Dermis blood vessel endothelial cell (primary cell): ENCODE results near the gene TLE6. TPM values are rescaled to one million over a fixed set of nuclear protein-coding genes. Genes with fewer than 3 reads are reported as not detected.
"Not testable (repeated sequence)": the region's sequence is repeated elsewhere in the genome, so short reads cannot be mapped to it uniquely, and the experiment has no call there.

Source experiments
- DNase-seq: peaks from one replicate; pipeline ENCODE4 v3.0.0; 2010
- total RNA-seq: library from RNA; depleted of rRNA; stranded (reverse); fragments of >200 nt; gene quantifications from 2 replicates; pipeline ENCODE4 v1.2.3, GENCODE V29; 2014

The TLE6 gene
- total RNA-seq, 1 donor from 2014 or later: 2.0 TPM

- DNase-seq: peak; percentile 21
These were observed 2.9 kb upstream of the TLE6 start for GRCh38 chr19:2974342-2975041.

- DNase-seq: no peak
These were observed 759 bp upstream of the TLE6 start for GRCh38 chr19:2976609-2977000.

- no peak for DNase-seq
These were observed 378 bp downstream of the TLE6 start for GRCh38 chr19:2977746-2978138.

- DNase-seq: no peak
These were observed 903 bp downstream of the TLE6 start for GRCh38 chr19:2978166-2978767.

DNA sequence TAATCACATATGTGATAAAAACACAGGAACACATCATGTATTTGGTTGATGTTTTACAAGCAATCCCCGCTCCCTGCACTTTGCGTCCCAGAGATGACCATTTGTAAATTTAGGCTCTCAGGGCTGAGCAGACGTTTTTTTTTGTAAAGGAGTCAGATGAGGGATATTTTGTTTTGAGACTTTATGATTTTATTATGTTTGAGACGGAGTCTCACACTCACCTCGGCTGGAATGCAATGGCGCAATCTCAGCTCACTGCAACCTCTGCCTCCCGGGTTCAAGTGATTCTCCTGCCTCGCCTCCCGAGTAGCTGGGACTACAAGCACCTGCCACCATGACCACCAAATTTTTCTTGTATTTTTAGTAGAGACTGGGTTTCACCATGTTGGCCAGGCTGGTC lies 1.4 kb downstream of the TLE6 start:
- DNase-seq: no peak

GRCh38 chr19:2981898-2982297 lies 4.5 kb downstream of the TLE6 start:
- no peak for DNase-seq

DNA sequence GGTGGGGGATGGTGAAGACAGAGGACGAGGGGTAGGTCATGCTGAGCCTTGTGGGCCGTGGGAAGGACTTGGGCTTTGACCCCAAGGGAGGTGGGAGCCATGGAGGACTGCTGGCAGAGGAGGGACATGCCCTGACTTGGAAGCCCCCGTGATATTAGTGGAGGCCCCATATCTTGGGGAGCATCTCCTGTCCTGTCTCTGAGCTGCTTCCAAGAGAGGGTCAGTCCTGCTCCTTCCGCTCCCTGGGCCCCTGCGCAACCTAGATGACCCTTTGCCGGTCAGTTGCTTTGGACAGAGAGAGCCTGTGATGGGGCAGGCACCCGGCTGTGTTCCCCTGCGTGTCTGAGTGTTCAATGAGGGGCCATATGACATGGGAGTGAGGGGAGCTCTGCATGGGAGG lies 5.2 kb downstream of the TLE6 start:
- DNase-seq: no peak

DNA sequence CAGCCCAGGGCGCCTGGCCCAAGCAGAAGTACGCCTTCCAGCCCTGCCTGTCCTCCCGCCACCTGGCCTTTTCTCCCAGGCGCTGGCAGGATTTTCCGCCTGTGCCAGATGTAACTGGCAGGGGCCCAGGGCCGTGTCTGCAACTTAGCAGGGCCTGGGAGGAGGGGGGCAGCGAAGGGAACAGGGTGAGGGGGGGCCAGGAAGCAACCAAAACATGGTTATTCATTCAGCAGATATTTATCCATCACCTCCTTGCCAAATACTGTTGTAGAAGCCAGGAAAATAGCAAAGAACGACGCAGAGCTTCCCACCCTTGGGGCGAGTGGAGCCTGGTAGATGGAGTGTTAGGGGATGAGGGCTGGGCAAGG lies 5.6 kb downstream of the TLE6 start:
- DNase-seq: peak; percentile 90

DNA sequence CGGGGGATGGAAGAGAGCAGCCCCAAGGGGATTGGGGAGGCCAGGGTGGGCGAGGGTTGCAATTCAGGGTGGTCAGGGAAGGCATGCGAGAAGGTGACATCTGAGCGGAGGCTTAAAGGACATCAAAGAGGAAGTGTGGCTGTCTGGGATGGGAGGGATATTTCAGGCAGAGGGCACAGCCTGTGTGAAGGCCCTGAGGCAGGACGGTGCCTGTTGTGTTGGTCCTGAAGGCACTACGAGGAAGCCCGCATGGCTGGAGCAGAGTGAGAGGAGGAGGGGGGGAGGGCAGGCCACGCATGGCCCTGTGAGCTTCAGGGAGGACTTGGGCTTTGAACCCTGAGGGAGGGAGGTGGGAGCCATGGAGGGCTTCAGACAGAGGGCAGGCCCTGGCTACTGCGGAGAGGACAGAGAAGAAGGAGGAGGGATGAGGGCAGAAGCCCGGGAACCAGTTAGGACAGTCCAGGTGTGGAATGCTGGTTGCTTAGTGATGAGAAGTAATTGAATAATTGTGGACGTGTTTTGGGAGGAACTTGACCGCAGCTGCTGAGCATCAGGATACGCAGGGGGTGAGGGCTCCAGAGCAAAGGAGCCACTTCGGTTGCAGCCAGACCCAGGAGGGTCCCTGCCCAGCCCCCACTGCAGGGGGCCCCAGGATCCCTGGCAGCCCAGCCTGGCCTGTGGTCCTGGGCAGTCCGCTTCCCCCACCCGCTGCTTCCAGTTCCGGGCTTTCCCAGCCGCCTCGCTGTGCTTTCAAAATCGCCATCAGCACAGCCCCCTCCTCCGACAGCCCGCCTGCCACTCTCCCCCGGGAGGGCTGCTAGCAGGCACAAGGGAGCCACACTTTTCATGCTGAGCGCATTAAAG lies 6.2 kb downstream of the TLE6 start:
- DNase-seq: peak; percentile 60

GRCh38 chr19:2984215-2984528 lies 6.8 kb downstream of the TLE6 start:
- DNase-seq: no peak

DNA sequence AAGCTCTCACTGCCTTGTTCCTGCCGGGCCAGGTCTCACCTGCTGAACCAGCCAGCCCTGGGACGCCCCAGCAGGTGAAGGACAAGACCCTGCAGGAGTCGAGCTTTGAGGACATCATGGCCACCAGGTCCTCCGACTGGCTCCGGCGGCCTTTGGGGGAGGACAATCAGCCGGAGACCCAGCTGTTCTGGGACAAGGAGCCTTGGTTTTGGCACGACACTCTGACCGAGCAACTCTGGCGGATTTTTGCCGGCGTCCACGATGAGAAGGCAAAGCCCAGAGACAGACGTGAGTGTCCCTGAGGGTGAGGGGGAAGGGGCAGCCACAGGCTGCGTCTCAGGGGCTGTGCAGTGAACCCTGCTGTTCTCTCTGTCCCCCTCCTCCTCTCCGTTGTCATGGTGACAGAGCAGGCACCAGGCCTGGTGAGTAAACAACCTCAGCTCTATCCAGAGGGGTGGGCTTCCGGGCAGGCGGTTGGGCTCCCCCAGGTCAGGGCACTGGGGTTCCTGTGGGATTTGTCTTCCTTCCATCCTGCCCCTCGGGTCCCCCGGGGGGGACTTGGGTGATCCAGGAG lies 9.7 kb downstream of the TLE6 start:
- DNase-seq: peak; percentile 33

- no peak for DNase-seq
These were observed 10.4 kb downstream of the TLE6 start for GRCh38 chr19:2987797-2988196.

DNA sequence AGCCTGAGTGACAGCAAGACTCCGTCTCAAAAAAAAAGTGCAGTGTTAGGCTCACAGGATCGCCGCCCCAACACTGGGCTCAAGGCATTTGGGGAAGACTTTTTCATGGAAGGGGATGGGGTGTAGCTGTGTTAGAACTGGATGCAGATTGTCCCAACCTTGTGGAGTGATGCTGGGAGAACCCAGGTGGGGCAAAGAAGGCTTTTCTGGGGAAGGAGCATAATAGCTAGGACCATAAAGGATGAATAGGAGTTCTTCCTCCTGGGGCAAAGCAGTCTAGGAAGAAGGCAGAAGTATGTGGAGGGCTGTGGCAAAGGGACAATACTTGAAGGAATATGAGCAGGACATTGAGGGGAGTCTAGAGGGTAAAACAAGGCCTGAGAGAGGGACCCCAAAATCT lies 11.2 kb downstream of the TLE6 start:
- DNase-seq: no peak

DNA sequence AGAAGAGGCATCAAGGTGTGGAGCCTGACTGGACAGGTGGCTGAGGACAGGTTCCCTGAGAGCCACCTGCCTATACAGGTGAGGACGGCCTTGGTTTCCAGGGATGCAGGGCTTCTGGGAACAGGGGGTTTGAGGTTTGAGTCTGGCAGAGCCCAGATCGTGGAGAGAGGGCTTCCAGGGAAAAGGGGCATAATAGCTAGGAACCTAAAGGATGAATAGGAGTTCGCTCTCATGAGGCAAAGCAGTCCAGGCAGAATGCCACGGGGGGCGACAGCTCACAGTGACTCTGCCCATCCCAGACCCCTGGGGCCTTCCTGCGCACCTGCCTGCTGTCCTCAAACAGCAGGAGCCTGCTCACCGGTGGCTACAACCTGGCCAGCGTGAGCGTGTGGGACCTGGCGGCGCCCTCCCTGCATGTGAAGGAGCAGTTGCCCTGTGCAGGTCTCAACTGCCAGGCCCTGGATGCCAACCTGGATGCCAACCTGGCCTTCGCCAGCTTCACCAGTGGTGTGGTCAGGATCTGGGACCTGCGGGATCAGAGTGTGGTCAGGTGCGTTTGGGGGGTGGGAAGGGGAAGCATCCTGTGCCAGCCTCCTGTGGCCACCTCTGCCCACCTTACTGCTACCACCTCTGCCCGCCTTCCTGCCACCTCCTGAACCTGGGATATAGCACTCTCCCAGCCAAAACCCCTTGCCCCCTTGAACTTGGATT lies 12.0 kb downstream of the TLE6 start:
- no peak for DNase-seq

DNA sequence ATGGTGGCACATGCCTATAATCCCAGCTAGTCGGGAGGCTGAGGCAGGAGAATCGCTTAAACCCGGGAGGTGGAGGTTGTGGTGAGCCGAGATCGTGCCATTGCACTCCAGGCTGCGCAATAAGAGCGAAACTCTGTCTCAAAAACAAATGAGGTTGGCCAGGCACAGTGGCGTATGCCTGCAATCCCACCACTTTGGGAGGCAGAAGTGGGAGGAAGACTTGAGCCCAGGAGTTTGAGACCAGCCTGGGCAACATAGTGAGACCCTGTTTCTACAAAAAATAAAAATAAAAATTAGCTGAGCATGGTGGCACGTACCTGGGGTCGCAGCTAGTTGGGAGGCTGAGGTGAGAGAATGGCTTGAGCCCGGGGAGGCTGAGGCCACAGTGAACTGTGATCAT lies 15.0 kb downstream of the TLE6 start:
- not testable (repeated sequence) for DNase-seq

GRCh38 chr19:2992958-2993357 lies 15.6 kb downstream of the TLE6 start:
- DNase-seq: no peak

- DNase-seq: no peak
These were observed 16.2 kb downstream of the TLE6 start for GRCh38 chr19:2993579-2993978.

GRCh38 chr19:2994588-2995131 lies 17.3 kb downstream of the TLE6 start:
- DNase-seq: no peak

DNA sequence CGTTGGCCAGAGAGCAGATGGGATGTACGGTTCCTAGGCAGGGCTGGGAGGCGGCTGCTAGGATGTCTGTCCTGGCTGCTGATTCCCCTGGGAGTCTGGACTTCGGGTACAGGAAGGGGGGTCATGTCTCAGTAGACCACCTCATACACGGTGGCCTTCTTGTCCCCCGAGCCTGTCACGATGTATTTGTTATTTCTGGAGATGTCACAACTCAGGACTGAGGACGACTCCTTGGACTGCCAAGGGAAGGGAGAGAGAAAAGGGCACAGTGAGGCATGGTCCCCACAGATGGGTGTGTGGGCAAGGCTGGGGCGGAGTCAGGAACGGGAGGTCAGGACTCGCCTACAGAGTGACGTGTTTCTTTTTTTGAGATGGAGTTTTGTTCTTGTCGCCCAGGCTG lies 20.4 kb downstream of the TLE6 start:
- no peak for DNase-seq

GRCh38 chr19:2998642-2999041 lies 21.3 kb downstream of the TLE6 start:
- no peak for DNase-seq

DNA sequence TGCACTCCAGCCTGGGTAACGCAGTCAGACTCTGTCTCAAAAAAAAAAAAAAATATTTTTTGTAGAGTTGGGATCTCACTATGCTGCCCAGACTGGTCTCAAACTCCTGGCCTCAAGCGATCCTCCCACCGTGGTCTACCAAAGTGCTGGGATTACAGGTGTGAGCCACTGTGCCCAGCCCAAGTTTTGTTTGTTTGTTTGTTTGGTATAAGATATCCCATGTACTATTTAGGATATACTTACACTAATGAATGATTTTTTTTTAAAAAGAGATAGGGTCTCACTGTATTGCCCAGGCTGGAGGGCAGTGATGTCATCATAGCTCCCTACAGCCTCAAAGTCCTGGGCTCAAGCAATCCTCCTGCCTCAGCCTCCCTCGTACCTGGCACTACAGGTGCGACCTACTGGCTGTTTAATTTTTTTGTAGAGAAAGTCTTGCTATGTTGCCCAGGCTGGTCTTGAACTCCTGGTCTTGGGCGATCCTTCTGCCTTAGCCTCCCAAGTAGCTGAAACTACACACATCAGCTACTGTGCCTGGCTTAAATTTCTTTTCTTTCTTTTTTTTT lies 24.0 kb downstream of the TLE6 start:
- DNase-seq: no peak

- no peak for DNase-seq
These were observed 25.7 kb downstream of the TLE6 start for GRCh38 chr19:3003046-3003445.
